ENCODE data around the gene CREB3L2. TPM values are rescaled to one million over a fixed set of nuclear protein-coding genes. Genes with fewer than 3 reads are reported as not detected.
A peak's percentile ranks its signal among the peaks of the same experiment; 100 is the strongest.
"Not testable (repeated sequence)": the region's sequence is repeated elsewhere in the genome, so short reads cannot be mapped to it uniquely, and the experiment has no call there.

Gene CREB3L2
- total RNA-seq, 1 experiment from 2014 or later, result 11.4 TPM

DNA sequence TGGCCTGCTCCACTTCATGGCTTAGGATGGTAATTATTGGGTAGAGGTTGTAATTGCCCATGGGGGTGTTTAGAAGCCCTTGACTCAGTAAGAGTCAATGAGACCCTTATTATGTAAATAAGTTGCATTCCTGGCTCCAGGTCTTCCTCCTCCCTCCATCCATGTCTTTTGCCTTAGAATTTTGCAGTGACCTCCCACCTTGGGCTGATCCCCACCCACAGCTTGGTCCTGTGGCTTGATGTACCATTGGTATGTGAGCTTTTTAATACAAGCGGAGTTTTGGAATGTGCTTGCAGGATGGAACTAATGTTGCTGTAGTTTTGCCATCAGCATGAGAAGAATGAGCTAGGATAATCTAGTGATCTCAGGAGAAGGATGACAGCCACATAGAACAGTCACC, 81.9 kb downstream of the CREB3L2 start:
- peak; percentile 52 for DNase-seq
- H3K27me3 ChIP-seq (ENCODE audit: control insufficient read depth, insufficient read depth, low read length), result no peaks in the 10 kb centered on the region
- H3K36me3 ChIP-seq (replicated peaks; ENCODE audit: control insufficient read depth, insufficient read depth, low read length), result peaks cover 5% of the 10 kb centered on the region
- H3K4me3 ChIP-seq (ENCODE audit: insufficient read depth, low read depth, low read length), result no peak overlapping the region

- DNase-seq, result no peak
- H3K4me3 ChIP-seq (ENCODE audit: insufficient read depth, low read depth, low read length), result no peak overlapping the region
- no peaks in the 10 kb centered on the region for H3K27me3 ChIP-seq (ENCODE audit: control insufficient read depth, insufficient read depth, low read length)
- H3K36me3 ChIP-seq (replicated peaks; ENCODE audit: control insufficient read depth, insufficient read depth, low read length), result peaks cover 6% of the 10 kb centered on the region
Observed at GRCh38 chr7:137916980-137917645, 84.8 kb downstream of the CREB3L2 start.

DNA sequence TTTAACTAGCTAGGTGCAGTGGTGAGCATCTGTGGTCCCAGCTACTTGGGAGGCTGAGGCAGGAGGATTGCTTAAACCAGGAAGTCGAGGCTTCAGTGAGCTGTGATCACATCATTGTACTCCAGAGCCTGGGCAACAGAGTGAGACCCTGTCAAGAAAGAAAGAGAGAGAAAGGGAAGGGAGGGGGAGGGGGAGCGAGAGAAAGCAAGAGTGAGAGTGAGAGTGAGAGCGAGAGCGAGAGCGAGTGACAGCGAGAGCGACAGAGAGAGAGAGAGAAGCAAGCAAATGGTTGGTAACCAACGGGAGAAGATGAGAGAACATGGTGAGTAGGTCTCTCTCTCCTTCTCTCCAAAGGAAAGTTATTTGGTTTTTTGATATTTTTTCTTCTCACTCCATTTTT, 85.3 kb downstream of the CREB3L2 start:
- H3K27me3 ChIP-seq (ENCODE audit: control insufficient read depth, insufficient read depth, low read length), result no peaks in the 10 kb centered on the region
- H3K36me3 ChIP-seq (replicated peaks; ENCODE audit: control insufficient read depth, insufficient read depth, low read length), result peaks cover 6% of the 10 kb centered on the region
- DNase-seq, result no peak
- H3K4me3 ChIP-seq (ENCODE audit: insufficient read depth, low read depth, low read length), result no peak overlapping the region

DNA sequence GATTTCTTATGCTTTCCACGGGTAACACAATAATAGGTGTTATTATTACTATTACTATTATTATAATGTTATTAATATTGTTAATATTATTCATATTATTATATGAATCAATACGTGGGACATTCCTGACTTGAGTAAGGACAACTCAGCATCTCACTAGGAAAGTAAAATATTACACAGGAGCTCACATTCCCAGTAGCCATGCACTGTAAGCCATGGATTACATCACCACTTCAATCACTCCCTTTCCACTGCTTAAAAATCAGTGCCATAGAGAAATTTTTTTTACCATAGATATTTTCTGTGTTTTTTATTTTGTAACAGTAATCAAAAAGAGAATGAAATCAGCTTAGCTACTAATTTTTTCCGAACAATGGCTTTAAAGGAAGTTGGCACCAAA, 86.6 kb downstream of the CREB3L2 start:
- no peak for DNase-seq
- no peaks in the 10 kb centered on the region for H3K27me3 ChIP-seq (ENCODE audit: control insufficient read depth, insufficient read depth, low read length)
- H3K36me3 ChIP-seq (replicated peaks; ENCODE audit: control insufficient read depth, insufficient read depth, low read length), result peaks cover 10% of the 10 kb centered on the region
- H3K4me3 ChIP-seq (ENCODE audit: insufficient read depth, low read depth, low read length), result no peak overlapping the region

- DNase-seq, result no peak
- H3K27me3 ChIP-seq (ENCODE audit: control insufficient read depth, insufficient read depth, low read length), result no peaks in the 10 kb centered on the region
- no peak overlapping the region for H3K4me3 ChIP-seq (ENCODE audit: insufficient read depth, low read depth, low read length)
- peaks cover 13% of the 10 kb centered on the region for H3K36me3 ChIP-seq (replicated peaks; ENCODE audit: control insufficient read depth, insufficient read depth, low read length)
Observed at GRCh38 chr7:137913985-137914384, 87.9 kb downstream of the CREB3L2 start.

- H3K36me3 ChIP-seq (replicated peaks; ENCODE audit: control insufficient read depth, insufficient read depth, low read length), result peaks cover 22% of the 10 kb centered on the region
- no peaks in the 10 kb centered on the region for H3K27me3 ChIP-seq (ENCODE audit: control insufficient read depth, insufficient read depth, low read length)
- H3K4me3 ChIP-seq (ENCODE audit: insufficient read depth, low read depth, low read length), result no peak overlapping the region
- DNase-seq, result no peak
Observed at GRCh38 chr7:137909042-137909441, 92.8 kb downstream of the CREB3L2 start.

GRCh38 chr7:137908106-137908505, 93.8 kb downstream of the CREB3L2 start:
- peaks cover 25% of the 10 kb centered on the region for H3K36me3 ChIP-seq (replicated peaks; ENCODE audit: control insufficient read depth, insufficient read depth, low read length)
- no peaks in the 10 kb centered on the region for H3K27me3 ChIP-seq (ENCODE audit: control insufficient read depth, insufficient read depth, low read length)
- H3K4me3 ChIP-seq (ENCODE audit: insufficient read depth, low read depth, low read length), result no peak overlapping the region
- DNase-seq, result no peak

GRCh38 chr7:137906636-137907035, 95.2 kb downstream of the CREB3L2 start:
- H3K36me3 ChIP-seq (replicated peaks; ENCODE audit: control insufficient read depth, insufficient read depth, low read length), result peaks cover 26% of the 10 kb centered on the region
- H3K27me3 ChIP-seq (ENCODE audit: control insufficient read depth, insufficient read depth, low read length); H3K4me3 ChIP-seq (ENCODE audit: insufficient read depth, low read depth, low read length); DNase-seq: not testable (repeated sequence)

DNA sequence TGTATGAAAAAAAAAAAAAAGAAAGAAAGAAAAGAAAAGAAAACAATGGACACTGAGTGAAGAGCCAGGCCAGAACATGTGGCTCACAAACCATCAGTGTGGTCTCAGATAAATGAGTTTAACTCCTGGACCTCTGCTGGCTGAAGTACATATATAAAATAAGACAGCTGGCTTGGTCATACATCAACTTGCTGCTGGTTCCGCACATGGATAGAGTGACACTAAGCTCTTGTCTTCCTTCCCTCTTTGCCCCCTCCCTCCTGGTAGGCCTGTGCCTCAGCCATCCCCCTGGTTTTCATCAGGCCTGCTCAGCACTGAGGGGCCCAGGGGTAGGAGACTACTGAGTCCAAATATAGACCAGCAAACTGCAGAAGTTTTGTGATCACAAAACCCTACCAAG, 97.1 kb downstream of the CREB3L2 start:
- Histone ChIP-seq H3K4me3 (ENCODE audit: insufficient read depth, low read depth, low read length) (no peak overlapping the region), H3K27me3 (ENCODE audit: control insufficient read depth, insufficient read depth, low read length) (no peaks in the 10 kb centered on the region), H3K36me3 (replicated peaks; ENCODE audit: control insufficient read depth, insufficient read depth, low read length) (peaks cover 28% of the 10 kb centered on the region)
- DNase-seq, result no peak

DNA sequence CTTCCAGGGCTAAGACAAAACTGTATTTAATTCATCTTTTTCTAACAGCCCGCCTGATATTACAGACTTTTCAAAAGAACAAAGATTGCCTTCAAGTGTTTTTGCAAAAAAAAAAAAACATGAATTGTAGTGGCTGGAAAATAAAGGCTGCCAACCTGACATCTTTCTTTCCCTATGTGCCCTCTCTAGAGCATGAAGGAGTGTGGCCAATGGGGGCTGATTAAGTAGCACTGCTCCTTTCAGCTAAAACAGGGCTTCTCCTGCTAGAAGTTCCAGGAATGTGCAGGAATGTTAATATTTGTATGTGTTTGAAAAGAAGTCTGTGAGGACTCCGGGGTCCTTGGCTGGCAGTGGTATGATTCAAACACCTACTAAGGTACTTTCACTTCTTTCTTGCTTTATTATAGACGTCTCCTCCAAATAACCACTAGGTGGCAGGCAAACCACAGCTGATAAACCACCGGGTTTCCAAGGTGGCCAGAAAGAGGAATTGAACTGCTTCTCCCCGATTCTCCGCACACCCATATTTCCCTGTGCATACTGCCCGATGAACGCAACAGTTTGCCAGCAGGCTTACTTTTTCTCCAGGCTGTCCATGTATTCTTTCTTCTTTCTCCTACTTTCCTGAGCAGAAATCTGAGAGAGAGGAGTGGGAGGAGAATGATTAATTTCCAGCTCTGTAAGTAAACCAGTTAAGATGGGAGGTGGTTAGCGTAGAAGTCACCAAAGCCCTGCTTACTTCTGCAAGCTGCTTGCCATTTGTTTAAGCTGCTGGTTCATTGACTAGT, 98.3 kb downstream of the CREB3L2 start:
- H3K27me3 ChIP-seq (ENCODE audit: control insufficient read depth, insufficient read depth, low read length), result no peaks in the 10 kb centered on the region
- no peak overlapping the region for H3K4me3 ChIP-seq (ENCODE audit: insufficient read depth, low read depth, low read length)
- H3K36me3 ChIP-seq (replicated peaks; ENCODE audit: control insufficient read depth, insufficient read depth, low read length), result peaks cover 24% of the 10 kb centered on the region
- DNase-seq, result peak; percentile 70

DNA sequence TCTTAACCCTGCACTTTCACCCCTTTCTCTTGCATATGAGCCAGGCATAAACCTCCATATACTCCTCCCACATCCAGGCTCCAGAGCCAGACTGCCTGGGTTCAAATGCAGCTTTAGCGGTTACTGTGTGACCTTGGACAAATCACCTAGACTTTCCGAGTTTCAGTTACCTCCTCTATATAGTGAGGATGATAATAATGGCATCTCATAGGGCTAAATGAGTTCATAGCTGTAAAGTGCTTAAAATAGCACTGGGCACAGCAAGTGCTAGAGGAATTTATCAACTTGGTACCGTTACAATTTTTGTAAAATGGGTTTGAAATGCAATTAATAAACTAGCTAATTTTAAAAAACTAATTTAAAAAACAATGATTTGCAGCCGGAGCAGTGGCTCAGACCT, 101.7 kb downstream of the CREB3L2 start:
- DNase-seq, result no peak
- no peaks in the 10 kb centered on the region for H3K27me3 ChIP-seq (ENCODE audit: control insufficient read depth, insufficient read depth, low read length)
- H3K36me3 ChIP-seq (replicated peaks; ENCODE audit: control insufficient read depth, insufficient read depth, low read length), result peaks cover 17% of the 10 kb centered on the region
- H3K4me3 ChIP-seq (ENCODE audit: insufficient read depth, low read depth, low read length), result no peak overlapping the region

- Histone ChIP-seq H3K36me3 (replicated peaks; ENCODE audit: control insufficient read depth, insufficient read depth, low read length) (peaks cover 19% of the 10 kb centered on the region), H3K4me3 (ENCODE audit: insufficient read depth, low read depth, low read length) (no peak overlapping the region), H3K27me3 (ENCODE audit: control insufficient read depth, insufficient read depth, low read length) (no peaks in the 10 kb centered on the region)
- DNase-seq, result peak; percentile 74
Observed at GRCh38 chr7:137898839-137899721, 102.8 kb downstream of the CREB3L2 start.

DNA sequence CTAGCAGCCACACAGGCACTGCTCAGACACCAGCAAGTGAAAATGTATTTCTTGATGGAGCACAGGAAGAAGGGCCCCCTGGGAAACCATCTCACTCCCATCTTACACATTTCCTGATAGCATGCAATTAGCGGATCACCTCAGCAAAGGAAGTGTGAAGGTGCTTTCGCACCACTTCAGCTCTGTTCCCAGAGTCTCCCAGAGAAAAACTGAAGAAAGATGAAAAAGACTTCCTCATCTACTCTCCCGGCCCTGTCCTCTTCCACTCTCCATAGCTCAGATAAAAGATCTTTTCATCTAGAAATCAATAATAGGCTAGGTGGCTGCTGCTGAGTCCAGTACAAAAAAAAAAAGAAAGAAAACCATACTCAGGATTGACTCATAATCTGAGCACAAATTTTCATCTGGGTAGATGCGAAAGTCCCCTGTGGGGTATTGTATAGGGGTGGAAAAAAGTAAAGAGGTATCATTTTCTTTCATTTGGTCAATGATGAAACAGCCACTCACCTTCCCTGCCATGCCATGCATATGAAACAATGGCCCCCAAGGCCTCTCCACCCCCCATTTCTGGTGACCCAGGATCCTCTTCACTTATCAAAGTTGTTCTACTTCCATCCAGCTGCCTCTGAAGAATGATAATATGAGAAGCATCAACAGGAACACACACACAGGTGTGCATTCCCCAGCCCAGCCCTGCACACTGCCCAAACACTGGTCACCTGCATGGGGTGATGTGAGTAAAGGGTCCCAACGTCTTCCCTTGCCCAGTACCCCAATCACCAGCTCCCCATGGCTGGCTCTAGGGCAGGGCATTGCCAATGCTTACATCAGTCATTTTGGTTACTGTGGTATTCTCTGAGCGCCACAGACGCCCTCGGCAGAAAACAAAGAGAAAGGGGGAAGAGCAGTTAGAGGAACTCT, 106.3 kb downstream of the CREB3L2 start:
- H3K27me3 ChIP-seq (ENCODE audit: control insufficient read depth, insufficient read depth, low read length), result no peaks in the 10 kb centered on the region
- H3K36me3 ChIP-seq (replicated peaks; ENCODE audit: control insufficient read depth, insufficient read depth, low read length), result peaks cover 13% of the 10 kb centered on the region
- H3K4me3 ChIP-seq (ENCODE audit: insufficient read depth, low read depth, low read length), result no peak overlapping the region
- DNase-seq, result no peak

Data from H7 (cell line).